ENCODE measurements around the gene CAMK1D. TPM values are rescaled to one million over a fixed set of nuclear protein-coding genes. Genes with fewer than 3 reads are reported as not detected.
A peak's percentile ranks its signal among the peaks of the same experiment; 100 is the strongest.
"Not testable (repeated sequence)": the region's sequence is repeated elsewhere in the genome, so short reads cannot be mapped to it uniquely, and the experiment has no call there.

Gene CAMK1D
- polyA plus RNA-seq, 10 donors = 3.3 to 8.2 (median 5.1) TPM

- no peak for DNase-seq
Observed at GRCh38 chr10:12513003-12513365, 163.6 kb downstream of the CAMK1D start.

- DNase-seq = no peak
Observed at GRCh38 chr10:12513775-12514673, 164.7 kb downstream of the CAMK1D start.

GRCh38 chr10:12518024-12518423 is 168.7 kb downstream of the CAMK1D start:
- no peak for DNase-seq

GRCh38 chr10:12521423-12521822 is 172.1 kb downstream of the CAMK1D start:
- DNase-seq = no peak

GRCh38 chr10:12526311-12526710 is 177.0 kb downstream of the CAMK1D start:
- no peak for DNase-seq

- peak in 2 of 3 donors; percentile 38 to 49 for DNase-seq
Observed at GRCh38 chr10:12529976-12530375, 180.6 kb downstream of the CAMK1D start.

GRCh38 chr10:12531305-12532220 is 182.2 kb downstream of the CAMK1D start:
- DNase-seq = peak in 1 of 3 donors; percentile 28

- DNase-seq = no peak
Observed at GRCh38 chr10:12533151-12533550, 183.8 kb downstream of the CAMK1D start.

- no peak for DNase-seq
Observed at GRCh38 chr10:12533723-12534122, 184.4 kb downstream of the CAMK1D start.

GRCh38 chr10:12534824-12535223 is 185.5 kb downstream of the CAMK1D start:
- DNase-seq = no peak

GRCh38 chr10:12535656-12536055 is 186.3 kb downstream of the CAMK1D start:
- DNase-seq = no peak

- DNase-seq = no peak
Observed at GRCh38 chr10:12538491-12538995, 189.2 kb downstream of the CAMK1D start.

- DNase-seq = no peak
Observed at GRCh38 chr10:12539350-12540164, 190.2 kb downstream of the CAMK1D start.

GRCh38 chr10:12540341-12540781 is 191.0 kb downstream of the CAMK1D start:
- DNase-seq = peak in 1 of 3 donors; percentile 43

GRCh38 chr10:12541446-12542067 is 192.2 kb downstream of the CAMK1D start:
- no peak for DNase-seq

GRCh38 chr10:12542133-12542670 is 192.9 kb downstream of the CAMK1D start:
- DNase-seq = no peak

GRCh38 chr10:12543589-12543988 is 194.2 kb downstream of the CAMK1D start:
- DNase-seq = no peak

- not testable (repeated sequence) for DNase-seq
Observed at GRCh38 chr10:12546160-12546802, 196.9 kb downstream of the CAMK1D start.

- DNase-seq = no peak
Observed at GRCh38 chr10:12547301-12547771, 198.0 kb downstream of the CAMK1D start.

GRCh38 chr10:12549297-12549696 is 199.9 kb downstream of the CAMK1D start:
- no peak for DNase-seq

Data from muscle of back (tissue), 11 donors.